GM18520 (cell line): ENCODE results near the gene STK17A.
A peak's percentile ranks its signal among the peaks of the same experiment; 100 is the strongest.
"Not testable (repeated sequence)": the region's sequence is repeated elsewhere in the genome, so short reads cannot be mapped to it uniquely, and the experiment has no call there.

Experiments used
- ATAC-seq: cut with Tn5 transposase; IDR thresholded peaks from one replicate; pipeline ENCODE4 v1.9.1; 2021; ENCODE audit not compliant: unreplicated experiment

STK17A gene

GRCh38 chr7:43565786-43566185, 17.1 kb upstream of the STK17A start:
- no peak for ATAC-seq

GRCh38 chr7:43568529-43568928, 14.4 kb upstream of the STK17A start:
- no peak for ATAC-seq

- ATAC-seq = peak; percentile 78
Observed at GRCh38 chr7:43569424-43569823, 13.5 kb upstream of the STK17A start.

GRCh38 chr7:43570688-43571365, 12.1 kb upstream of the STK17A start:
- peak; percentile 78 for ATAC-seq

- no peak for ATAC-seq
Observed at GRCh38 chr7:43572516-43573049, 10.3 kb upstream of the STK17A start.

- ATAC-seq = not testable (repeated sequence)
Observed at GRCh38 chr7:43573832-43574231, 9.1 kb upstream of the STK17A start.

GRCh38 chr7:43575506-43575905, 7.4 kb upstream of the STK17A start:
- ATAC-seq = no peak

- ATAC-seq = no peak
Observed at GRCh38 chr7:43576241-43576640, 6.7 kb upstream of the STK17A start.

GRCh38 chr7:43577485-43577951, 5.4 kb upstream of the STK17A start:
- ATAC-seq = no peak

- peak; percentile 11 for ATAC-seq
Observed at GRCh38 chr7:43583424-43584194, 701 bp downstream of the STK17A start.

- ATAC-seq = no peak
Observed at GRCh38 chr7:43584195-43584586, 1.3 kb downstream of the STK17A start.

GRCh38 chr7:43584733-43585132, 1.8 kb downstream of the STK17A start:
- ATAC-seq = not testable (repeated sequence)

GRCh38 chr7:43585562-43585961, 2.7 kb downstream of the STK17A start:
- no peak for ATAC-seq

- ATAC-seq = no peak
Observed at GRCh38 chr7:43586251-43586900, 3.5 kb downstream of the STK17A start.

- ATAC-seq = no peak
Observed at GRCh38 chr7:43588477-43589132, 5.7 kb downstream of the STK17A start.

- ATAC-seq = no peak
Observed at GRCh38 chr7:43589133-43589478, 6.2 kb downstream of the STK17A start.

GRCh38 chr7:43589728-43590127, 6.8 kb downstream of the STK17A start:
- ATAC-seq = no peak

- peak; percentile 56 for ATAC-seq
Observed at GRCh38 chr7:43590862-43591557, 8.1 kb downstream of the STK17A start.

- no peak for ATAC-seq
Observed at GRCh38 chr7:43591558-43592180, 8.8 kb downstream of the STK17A start.

- no peak for ATAC-seq
Observed at GRCh38 chr7:43592326-43592725, 9.4 kb downstream of the STK17A start.
